ENCODE data around the gene PKD1. TPM values are rescaled to one million over a fixed set of nuclear protein-coding genes. Genes with fewer than 3 reads are reported as not detected.

Gene PKD1
- total and polyA plus RNA-seq, 2 of the 13 experiments (the other 11 are each of a cell fraction or from before 2014, with no cell fraction given): 22.1 to 23.0 TPM

DNA sequence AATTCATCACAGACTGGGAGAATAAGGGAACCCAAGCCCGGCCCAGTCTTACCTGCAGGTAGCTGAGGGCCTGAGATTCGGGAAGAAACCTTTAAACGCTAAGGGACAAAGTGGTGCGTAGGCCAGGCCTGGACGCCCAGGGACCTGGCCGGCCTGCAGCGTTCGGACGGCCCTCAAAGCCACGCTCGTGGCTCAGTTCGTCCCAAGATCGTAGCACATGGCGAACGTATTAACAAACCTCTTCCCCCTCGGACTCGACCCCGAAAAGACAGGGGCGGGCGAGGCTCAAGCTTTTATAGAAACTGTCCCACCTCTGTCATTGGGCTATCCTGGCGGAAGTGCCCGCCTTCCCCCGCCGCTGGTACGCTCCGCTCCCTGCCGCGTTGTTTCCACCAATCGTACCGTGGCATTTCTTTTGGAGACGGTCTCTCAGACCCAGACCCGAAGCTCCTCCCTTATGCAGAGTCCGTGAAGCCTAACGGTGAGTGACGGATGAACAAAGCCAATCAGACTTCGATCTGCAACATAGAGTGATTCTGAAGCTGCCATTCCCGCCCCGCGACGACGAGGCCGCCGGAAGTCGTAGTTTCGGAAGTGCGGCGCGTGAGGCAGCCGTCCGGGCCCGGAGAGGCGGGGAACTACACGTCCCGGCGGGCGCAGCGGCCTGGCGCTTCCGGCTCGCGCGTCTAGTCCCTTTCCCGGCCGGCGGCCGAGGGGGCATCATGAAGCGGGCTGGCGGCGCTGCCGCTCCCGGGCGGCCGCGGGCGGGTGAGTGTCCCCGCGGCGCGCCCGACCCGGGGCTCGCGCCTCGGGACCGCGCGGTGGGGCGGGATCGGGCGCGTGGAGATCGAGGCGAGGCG, 19.6 kb upstream of the PKD1 start, which contains the start of gene TRAF7 (continued):
- no peak for TF ChIP-seq ZNF326 (CRISPR knock-in tag; IDR thresholded peaks at IDR 0.05; ENCODE audit: borderline replicate concordance)
- TF ChIP-seq ZNF670 (CRISPR knock-in tag; IDR thresholded peaks at IDR 0.05; ENCODE audit: borderline replicate concordance): no peak
- TF ChIP-seq, protein P1, sequence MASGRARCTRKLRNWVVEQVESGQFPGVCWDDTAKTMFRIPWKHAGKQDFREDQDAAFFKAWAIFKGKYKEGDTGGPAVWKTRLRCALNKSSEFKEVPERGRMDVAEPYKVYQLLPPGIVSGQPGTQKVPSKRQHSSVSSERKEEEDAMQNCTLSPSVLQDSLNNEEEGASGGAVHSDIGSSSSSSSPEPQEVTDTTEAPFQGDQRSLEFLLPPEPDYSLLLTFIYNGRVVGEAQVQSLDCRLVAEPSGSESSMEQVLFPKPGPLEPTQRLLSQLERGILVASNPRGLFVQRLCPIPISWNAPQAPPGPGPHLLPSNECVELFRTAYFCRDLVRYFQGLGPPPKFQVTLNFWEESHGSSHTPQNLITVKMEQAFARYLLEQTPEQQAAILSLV (CRISPR knock-in tag; IDR thresholded peaks at IDR 0.05; ENCODE audit: borderline replicate concordance): no peak
- no peak for TF ChIP-seq REXO4 (CRISPR knock-in tag; IDR thresholded peaks at IDR 0.05; ENCODE audit: borderline replicate concordance)
- TF ChIP-seq ZFP62 (CRISPR knock-in tag; IDR thresholded peaks at IDR 0.05): no peak
- TF ChIP-seq DPF2 (CRISPR knock-in tag; IDR thresholded peaks at IDR 0.05; ENCODE audit: borderline replicate concordance, low read depth): no peak
- no peak for TF ChIP-seq ZNF296 (CRISPR knock-in tag; conservative IDR thresholded peaks at IDR 0.05)
- peak; percentile 59 for TF ChIP-seq IKZF4 (CRISPR knock-in tag; IDR thresholded peaks at IDR 0.05; ENCODE audit: borderline replicate concordance, low read depth, not compliant biosample characterization)
- TF ChIP-seq, protein P2, sequence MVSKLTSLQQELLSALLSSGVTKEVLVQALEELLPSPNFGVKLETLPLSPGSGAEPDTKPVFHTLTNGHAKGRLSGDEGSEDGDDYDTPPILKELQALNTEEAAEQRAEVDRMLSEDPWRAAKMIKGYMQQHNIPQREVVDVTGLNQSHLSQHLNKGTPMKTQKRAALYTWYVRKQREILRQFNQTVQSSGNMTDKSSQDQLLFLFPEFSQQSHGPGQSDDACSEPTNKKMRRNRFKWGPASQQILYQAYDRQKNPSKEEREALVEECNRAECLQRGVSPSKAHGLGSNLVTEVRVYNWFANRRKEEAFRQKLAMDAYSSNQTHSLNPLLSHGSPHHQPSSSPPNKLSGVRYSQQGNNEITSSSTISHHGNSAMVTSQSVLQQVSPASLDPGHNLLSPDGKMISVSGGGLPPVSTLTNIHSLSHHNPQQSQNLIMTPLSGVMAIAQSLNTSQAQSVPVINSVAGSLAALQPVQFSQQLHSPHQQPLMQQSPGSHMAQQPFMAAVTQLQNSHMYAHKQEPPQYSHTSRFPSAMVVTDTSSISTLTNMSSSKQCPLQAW (CRISPR knock-in tag; IDR thresholded peaks at IDR 0.05): no peak
- no peak for TF ChIP-seq EEA1 (CRISPR knock-in tag; IDR thresholded peaks at IDR 0.05; ENCODE audit: borderline replicate concordance)
- peak; percentile 95 for TF ChIP-seq GTF2F1 (IDR thresholded peaks at IDR 0.05; ENCODE audit: low read length)
- TF ChIP-seq, protein P3, sequence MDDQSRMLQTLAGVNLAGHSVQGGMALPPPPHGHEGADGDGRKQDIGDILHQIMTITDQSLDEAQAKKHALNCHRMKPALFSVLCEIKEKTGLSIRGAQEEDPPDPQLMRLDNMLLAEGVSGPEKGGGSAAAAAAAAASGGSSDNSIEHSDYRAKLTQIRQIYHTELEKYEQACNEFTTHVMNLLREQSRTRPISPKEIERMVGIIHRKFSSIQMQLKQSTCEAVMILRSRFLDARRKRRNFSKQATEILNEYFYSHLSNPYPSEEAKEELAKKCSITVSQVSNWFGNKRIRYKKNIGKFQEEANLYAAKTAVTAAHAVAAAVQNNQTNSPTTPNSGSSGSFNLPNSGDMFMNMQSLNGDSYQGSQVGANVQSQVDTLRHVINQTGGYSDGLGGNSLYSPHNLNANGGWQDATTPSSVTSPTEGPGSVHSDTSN (CRISPR knock-in tag; IDR thresholded peaks at IDR 0.05; ENCODE audit: borderline replicate concordance): peak; percentile 39; the same call in 1 of the 2 replicates
- TF ChIP-seq MED13 (CRISPR knock-in tag; IDR thresholded peaks at IDR 0.05): peak; percentile 48; the same call in 1 of the 2 replicates
- TF ChIP-seq ZNF253 (CRISPR knock-in tag; IDR thresholded peaks at IDR 0.05; ENCODE audit: borderline replicate concordance): no peak
- peak; percentile 41 for TF ChIP-seq ZNF331 (CRISPR knock-in tag; IDR thresholded peaks at IDR 0.05)
- no peak for TF ChIP-seq ZNF343 (CRISPR knock-in tag; IDR thresholded peaks at IDR 0.05)
- TF ChIP-seq, protein P4, sequence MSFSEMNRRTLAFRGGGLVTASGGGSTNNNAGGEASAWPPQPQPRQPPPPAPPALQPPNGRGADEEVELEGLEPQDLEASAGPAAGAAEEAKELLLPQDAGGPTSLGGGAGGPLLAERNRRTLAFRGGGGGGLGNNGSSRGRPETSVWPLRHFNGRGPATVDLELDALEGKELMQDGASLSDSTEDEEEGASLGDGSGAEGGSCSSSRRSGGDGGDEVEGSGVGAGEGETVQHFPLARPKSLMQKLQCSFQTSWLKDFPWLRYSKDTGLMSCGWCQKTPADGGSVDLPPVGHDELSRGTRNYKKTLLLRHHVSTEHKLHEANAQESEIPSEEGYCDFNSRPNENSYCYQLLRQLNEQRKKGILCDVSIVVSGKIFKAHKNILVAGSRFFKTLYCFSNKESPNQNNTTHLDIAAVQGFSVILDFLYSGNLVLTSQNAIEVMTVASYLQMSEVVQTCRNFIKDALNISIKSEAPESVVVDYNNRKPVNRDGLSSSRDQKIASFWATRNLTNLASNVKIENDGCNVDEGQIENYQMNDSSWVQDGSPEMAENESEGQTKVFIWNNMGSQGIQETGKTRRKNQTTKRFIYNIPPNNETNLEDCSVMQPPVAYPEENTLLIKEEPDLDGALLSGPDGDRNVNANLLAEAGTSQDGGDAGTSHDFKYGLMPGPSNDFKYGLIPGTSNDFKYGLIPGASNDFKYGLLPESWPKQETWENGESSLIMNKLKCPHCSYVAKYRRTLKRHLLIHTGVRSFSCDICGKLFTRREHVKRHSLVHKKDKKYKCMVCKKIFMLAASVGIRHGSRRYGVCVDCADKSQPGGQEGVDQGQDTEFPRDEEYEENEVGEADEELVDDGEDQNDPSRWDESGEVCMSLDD (CRISPR knock-in tag; IDR thresholded peaks at IDR 0.05; ENCODE audit: borderline replicate concordance): no peak
- peak; percentile 64 for TF ChIP-seq ZNF747 (CRISPR knock-in tag; IDR thresholded peaks at IDR 0.05; ENCODE audit: borderline replicate concordance)
- TF ChIP-seq, protein P5, sequence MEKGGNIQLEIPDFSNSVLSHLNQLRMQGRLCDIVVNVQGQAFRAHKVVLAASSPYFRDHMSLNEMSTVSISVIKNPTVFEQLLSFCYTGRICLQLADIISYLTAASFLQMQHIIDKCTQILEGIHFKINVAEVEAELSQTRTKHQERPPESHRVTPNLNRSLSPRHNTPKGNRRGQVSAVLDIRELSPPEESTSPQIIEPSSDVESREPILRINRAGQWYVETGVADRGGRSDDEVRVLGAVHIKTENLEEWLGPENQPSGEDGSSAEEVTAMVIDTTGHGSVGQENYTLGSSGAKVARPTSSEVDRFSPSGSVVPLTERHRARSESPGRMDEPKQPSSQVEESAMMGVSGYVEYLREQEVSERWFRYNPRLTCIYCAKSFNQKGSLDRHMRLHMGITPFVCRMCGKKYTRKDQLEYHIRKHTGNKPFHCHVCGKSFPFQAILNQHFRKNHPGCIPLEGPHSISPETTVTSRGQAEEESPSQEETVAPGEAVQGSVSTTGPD (CRISPR knock-in tag; IDR thresholded peaks at IDR 0.05): no peak
- peak; percentile 87 for TF ChIP-seq ZNF781 (CRISPR knock-in tag; IDR thresholded peaks at IDR 0.05; ENCODE audit: borderline replicate concordance, not compliant biosample characterization)
